ENCODE measurements around the gene NANS.

Gene NANS

GRCh38 chr9:98094316-98094715 is 37.8 kb downstream of the NANS start:
- no peaks in the 10 kb centered on the region for H3K9me3 ChIP-seq (ENCODE audit: control insufficient read depth in 5 of 5, low read length in 5 of 5)
- no peak overlapping the region for H3K9ac ChIP-seq (ENCODE audit: low read length in 5 of 5)
- no peak overlapping the region for H3K27ac ChIP-seq (ENCODE audit: low read depth, low read length)
- H3K4me1 ChIP-seq (ENCODE audit: control insufficient read depth in 5 of 5, insufficient read depth in 5 of 5, low read length in 5 of 5), result peaks cover 0 to 16% (median 0%) of the 10 kb centered on the region in 5 donors
- peaks cover 0 to 15% (median 2%) of the 10 kb centered on the region in 5 donors for H3K36me3 ChIP-seq (ENCODE audit: control insufficient read depth in 5 of 5, insufficient read depth in 5 of 5, low read length in 5 of 5)
- H3K27me3 ChIP-seq (ENCODE audit: control insufficient read depth in 5 of 5, insufficient read depth in 4 of 5, low read length in 5 of 5), result peaks cover 3 to 18% (median 12%) of the 10 kb centered on the region in 5 donors
- no peak overlapping the region for H3K4me3 ChIP-seq (ENCODE audit: low read depth in 1 of 5, low read length in 5 of 5)

- no peaks in the 10 kb centered on the region for H3K9me3 ChIP-seq (ENCODE audit: control insufficient read depth in 5 of 5, low read length in 5 of 5)
- H3K36me3 ChIP-seq (ENCODE audit: control insufficient read depth in 5 of 5, insufficient read depth in 5 of 5, low read length in 5 of 5), result peaks cover 0 to 15% (median 2%) of the 10 kb centered on the region in 5 donors
Measured at GRCh38 chr9:98094851-98095250, 38.3 kb downstream of the NANS start.

DNA sequence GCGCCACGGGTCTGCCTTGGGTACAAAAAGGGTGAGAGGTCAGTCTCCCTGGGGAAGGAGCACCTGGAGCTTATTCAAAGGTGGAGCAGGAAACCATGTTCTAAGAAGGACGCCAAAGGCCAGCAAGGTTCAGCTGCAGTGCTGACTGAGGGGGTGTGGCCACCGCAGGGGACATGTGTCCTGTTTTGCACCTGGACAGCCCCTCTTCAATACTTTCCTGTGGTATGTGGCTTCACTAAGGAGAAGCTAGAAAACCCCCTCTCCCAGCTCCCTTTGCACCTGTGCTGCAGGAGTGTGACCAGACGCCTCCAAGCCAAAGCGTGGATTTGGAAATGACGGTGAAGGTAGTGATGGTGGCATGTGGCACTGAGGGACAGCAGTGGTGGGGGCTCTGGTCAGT is 38.9 kb downstream of the NANS start:
- peaks cover 0 to 18% (median 0%) of the 10 kb centered on the region in 5 donors for H3K4me1 ChIP-seq (ENCODE audit: control insufficient read depth in 5 of 5, insufficient read depth in 5 of 5, low read length in 5 of 5)
- H3K36me3 ChIP-seq (ENCODE audit: control insufficient read depth in 5 of 5, insufficient read depth in 5 of 5, low read length in 5 of 5), result peaks cover 0 to 15% (median 2%) of the 10 kb centered on the region in 5 donors
- no peaks in the 10 kb centered on the region for H3K9me3 ChIP-seq (ENCODE audit: control insufficient read depth in 5 of 5, low read length in 5 of 5)
- H3K27ac ChIP-seq (ENCODE audit: low read depth, low read length), result no peak overlapping the region
- no peak overlapping the region for H3K4me3 ChIP-seq (ENCODE audit: low read depth in 1 of 5, low read length in 5 of 5)
- H3K27me3 ChIP-seq (ENCODE audit: control insufficient read depth in 5 of 5, insufficient read depth in 4 of 5, low read length in 5 of 5), result peaks cover 3 to 18% (median 12%) of the 10 kb centered on the region in 5 donors
- no peak overlapping the region for H3K9ac ChIP-seq (ENCODE audit: low read length in 5 of 5)

More at GRCh38 chr9:98094851-98095250, 38.3 kb downstream of the NANS start:
- Histone ChIP-seq H3K4me3 (ENCODE audit: low read depth in 1 of 5, low read length in 5 of 5) (no peak overlapping the region), H3K9ac (ENCODE audit: low read length in 5 of 5) (no peak overlapping the region), H3K27me3 (ENCODE audit: control insufficient read depth in 5 of 5, insufficient read depth in 4 of 5, low read length in 5 of 5) (peaks cover 3 to 20% (median 12%) of the 10 kb centered on the region in 5 donors), H3K27ac (ENCODE audit: low read depth, low read length) (no peak overlapping the region), H3K4me1 (ENCODE audit: control insufficient read depth in 5 of 5, insufficient read depth in 5 of 5, low read length in 5 of 5) (peaks cover 0 to 18% (median 0%) of the 10 kb centered on the region in 5 donors)

GRCh38 chr9:98096091-98096490 is 39.6 kb downstream of the NANS start:
- Histone ChIP-seq H3K9ac (ENCODE audit: low read length in 5 of 5) (no peak overlapping the region), H3K27ac (ENCODE audit: low read depth, low read length) (no peak overlapping the region), H3K9me3 (ENCODE audit: control insufficient read depth in 5 of 5, low read length in 5 of 5) (no peaks in the 10 kb centered on the region), H3K4me1 (ENCODE audit: control insufficient read depth in 5 of 5, insufficient read depth in 5 of 5, low read length in 5 of 5) (peaks cover 0 to 18% (median 0%) of the 10 kb centered on the region in 5 donors), H3K36me3 (ENCODE audit: control insufficient read depth in 5 of 5, insufficient read depth in 5 of 5, low read length in 5 of 5) (peaks cover 0 to 15% (median 2%) of the 10 kb centered on the region in 5 donors), H3K27me3 (ENCODE audit: control insufficient read depth in 5 of 5, insufficient read depth in 4 of 5, low read length in 5 of 5) (peaks cover 3 to 18% (median 12%) of the 10 kb centered on the region in 5 donors), H3K4me3 (ENCODE audit: low read depth in 1 of 5, low read length in 5 of 5) (no peak overlapping the region)

- no peak overlapping the region for H3K27ac ChIP-seq (ENCODE audit: low read depth, low read length)
Measured at GRCh38 chr9:98097836-98098235, 41.3 kb downstream of the NANS start.

DNA sequence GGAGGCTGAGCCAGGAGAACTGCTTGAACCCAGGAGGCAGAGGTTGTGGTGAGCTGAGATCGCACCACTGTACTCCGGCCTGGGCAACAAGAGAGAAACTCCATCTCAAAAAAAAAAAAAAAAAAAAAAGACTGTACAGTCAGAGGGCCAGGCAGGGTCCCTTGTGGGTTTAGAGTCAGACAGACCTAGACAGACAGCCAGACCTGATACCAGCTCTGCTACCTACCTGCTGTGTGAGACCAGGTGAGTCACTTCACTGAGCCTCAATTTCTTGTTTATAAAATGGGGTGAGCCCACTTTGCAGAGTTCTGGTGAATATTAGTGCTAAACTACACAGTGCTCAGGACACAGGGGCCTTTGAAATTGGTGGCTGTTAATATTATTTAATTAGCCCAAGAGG is 42.8 kb downstream of the NANS start:
- H3K27me3 ChIP-seq (ENCODE audit: control insufficient read depth in 5 of 5, insufficient read depth in 4 of 5, low read length in 5 of 5), result peaks cover 0 to 10% (median 0%) of the 10 kb centered on the region in 5 donors
- no peak overlapping the region for H3K27ac ChIP-seq (ENCODE audit: low read depth, low read length)
- no peak overlapping the region for H3K9ac ChIP-seq (ENCODE audit: low read length in 5 of 5)
- peaks cover 0 to 20% (median 0%) of the 10 kb centered on the region in 5 donors for H3K4me1 ChIP-seq (ENCODE audit: control insufficient read depth in 5 of 5, insufficient read depth in 5 of 5, low read length in 5 of 5)
- no peak overlapping the region for H3K4me3 ChIP-seq (ENCODE audit: low read depth in 1 of 5, low read length in 5 of 5)
- H3K36me3 ChIP-seq (ENCODE audit: control insufficient read depth in 5 of 5, insufficient read depth in 5 of 5, low read length in 5 of 5), result peaks cover 0 to 15% (median 2%) of the 10 kb centered on the region in 5 donors
- H3K9me3 ChIP-seq (ENCODE audit: control insufficient read depth in 5 of 5, low read length in 5 of 5), result no peaks in the 10 kb centered on the region

More at GRCh38 chr9:98097836-98098235, 41.3 kb downstream of the NANS start:
- Histone ChIP-seq H3K9me3 (ENCODE audit: control insufficient read depth in 5 of 5, low read length in 5 of 5) (no peaks in the 10 kb centered on the region), H3K9ac (ENCODE audit: low read length in 5 of 5) (no peak overlapping the region), H3K4me3 (ENCODE audit: low read depth in 1 of 5, low read length in 5 of 5) (no peak overlapping the region), H3K27me3 (ENCODE audit: control insufficient read depth in 5 of 5, insufficient read depth in 4 of 5, low read length in 5 of 5) (peaks cover 2 to 17% (median 9%) of the 10 kb centered on the region in 5 donors), H3K4me1 (ENCODE audit: control insufficient read depth in 5 of 5, insufficient read depth in 5 of 5, low read length in 5 of 5) (peaks cover 0 to 21% (median 0%) of the 10 kb centered on the region in 5 donors), H3K36me3 (ENCODE audit: control insufficient read depth in 5 of 5, insufficient read depth in 5 of 5, low read length in 5 of 5) (peaks cover 0 to 15% (median 2%) of the 10 kb centered on the region in 5 donors)

DNA sequence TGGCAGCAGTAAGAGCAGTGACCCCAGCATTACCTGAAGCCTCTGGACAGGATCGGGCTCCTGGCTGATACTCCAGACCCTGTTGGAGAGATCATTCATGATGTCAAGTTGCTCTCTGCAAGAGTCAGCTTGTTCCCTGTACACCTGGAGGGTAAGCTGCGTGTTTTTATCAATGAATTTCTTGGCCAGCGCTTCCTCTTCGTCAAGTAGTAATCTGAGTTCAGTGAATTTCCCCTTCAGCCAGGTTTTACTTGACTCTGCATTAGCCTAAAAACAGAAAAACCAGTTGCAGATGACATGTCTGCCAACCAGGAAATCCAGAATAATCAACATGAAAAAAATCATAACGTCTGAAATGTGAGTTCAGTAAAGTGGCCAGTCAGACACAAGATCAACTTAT is 43.4 kb downstream of the NANS start:
- H3K4me1 ChIP-seq (ENCODE audit: control insufficient read depth in 5 of 5, insufficient read depth in 5 of 5, low read length in 5 of 5), result peaks cover 0 to 19% (median 3%) of the 10 kb centered on the region in 5 donors
- H3K9me3 ChIP-seq (ENCODE audit: control insufficient read depth in 5 of 5, low read length in 5 of 5), result no peaks in the 10 kb centered on the region
- H3K27me3 ChIP-seq (ENCODE audit: control insufficient read depth in 5 of 5, insufficient read depth in 4 of 5, low read length in 5 of 5), result peaks cover 0 to 10% (median 0%) of the 10 kb centered on the region in 5 donors
- no peak overlapping the region for H3K9ac ChIP-seq (ENCODE audit: low read length in 5 of 5)
- H3K36me3 ChIP-seq (ENCODE audit: control insufficient read depth in 5 of 5, insufficient read depth in 5 of 5, low read length in 5 of 5), result peaks cover 0 to 15% (median 2%) of the 10 kb centered on the region in 5 donors
- no peak overlapping the region for H3K4me3 ChIP-seq (ENCODE audit: low read depth in 1 of 5, low read length in 5 of 5)
- H3K27ac ChIP-seq (ENCODE audit: low read depth, low read length), result no peak overlapping the region

- H3K4me3 ChIP-seq (ENCODE audit: low read depth in 1 of 5, low read length in 5 of 5), result no peak overlapping the region
- no peaks in the 10 kb centered on the region for H3K9me3 ChIP-seq (ENCODE audit: control insufficient read depth in 5 of 5, low read length in 5 of 5)
- H3K27ac ChIP-seq (ENCODE audit: low read depth, low read length), result no peak overlapping the region
- H3K27me3 ChIP-seq (ENCODE audit: control insufficient read depth in 5 of 5, insufficient read depth in 4 of 5, low read length in 5 of 5), result peaks cover 0 to 6% (median 0%) of the 10 kb centered on the region in 5 donors
- H3K36me3 ChIP-seq (ENCODE audit: control insufficient read depth in 5 of 5, insufficient read depth in 5 of 5, low read length in 5 of 5), result peaks cover 0 to 11% (median under 1%) of the 10 kb centered on the region in 5 donors
- H3K4me1 ChIP-seq (ENCODE audit: control insufficient read depth in 5 of 5, insufficient read depth in 5 of 5, low read length in 5 of 5), result peaks cover 0 to 19% (median 3%) of the 10 kb centered on the region in 5 donors
- H3K9ac ChIP-seq (ENCODE audit: low read length in 5 of 5), result no peak overlapping the region
Measured at GRCh38 chr9:98100456-98100855, 43.9 kb downstream of the NANS start.

- Histone ChIP-seq H3K4me1 (ENCODE audit: control insufficient read depth in 5 of 5, insufficient read depth in 5 of 5, low read length in 5 of 5) (peaks cover 0 to 19% (median 3%) of the 10 kb centered on the region in 5 donors), H3K27ac (ENCODE audit: low read depth, low read length) (no peak overlapping the region), H3K27me3 (ENCODE audit: control insufficient read depth in 5 of 5, insufficient read depth in 4 of 5, low read length in 5 of 5) (peaks cover 0 to 3% (median 0%) of the 10 kb centered on the region in 5 donors), H3K9me3 (ENCODE audit: control insufficient read depth in 5 of 5, low read length in 5 of 5) (no peaks in the 10 kb centered on the region), H3K4me3 (ENCODE audit: low read depth in 1 of 5, low read length in 5 of 5) (no peak overlapping the region), H3K9ac (ENCODE audit: low read length in 5 of 5) (no peak overlapping the region), H3K36me3 (ENCODE audit: control insufficient read depth in 5 of 5, insufficient read depth in 5 of 5, low read length in 5 of 5) (peaks cover 0 to 4% (median 0%) of the 10 kb centered on the region in 5 donors)
Measured at GRCh38 chr9:98101416-98101815, 44.9 kb downstream of the NANS start.

DNA sequence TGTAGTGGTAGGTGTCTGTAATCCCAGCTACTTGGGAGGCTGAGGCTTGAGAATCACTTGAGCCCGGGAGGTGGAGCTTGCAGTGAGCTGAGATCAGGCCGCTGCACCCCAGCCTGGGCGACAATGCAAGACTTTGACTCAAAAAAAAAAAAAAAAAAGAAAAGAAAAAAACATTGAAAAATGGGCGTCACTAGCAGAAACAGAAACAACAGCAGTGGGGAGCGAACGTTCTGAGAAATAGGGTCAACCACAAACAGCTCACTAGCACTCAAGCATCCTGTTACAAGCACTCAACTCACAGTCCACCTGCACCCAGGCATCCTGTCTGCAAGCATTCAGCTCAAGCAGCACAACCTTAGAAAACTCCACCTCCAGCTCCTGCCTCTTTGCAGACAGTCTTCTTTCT is 45.3 kb downstream of the NANS start:
- Histone ChIP-seq H3K36me3 (ENCODE audit: control insufficient read depth in 5 of 5, insufficient read depth in 5 of 5, low read length in 5 of 5) (peaks cover 0 to 4% (median 0%) of the 10 kb centered on the region in 5 donors), H3K4me3 (ENCODE audit: low read depth in 1 of 5, low read length in 5 of 5) (no peak overlapping the region), H3K27me3 (ENCODE audit: control insufficient read depth in 5 of 5, insufficient read depth in 4 of 5, low read length in 5 of 5) (peaks cover 0 to 3% (median 0%) of the 10 kb centered on the region in 5 donors), H3K9ac (ENCODE audit: low read length in 5 of 5) (no peak overlapping the region), H3K27ac (ENCODE audit: low read depth, low read length) (no peak overlapping the region), H3K9me3 (ENCODE audit: control insufficient read depth in 5 of 5, low read length in 5 of 5) (no peaks in the 10 kb centered on the region), H3K4me1 (ENCODE audit: control insufficient read depth in 5 of 5, insufficient read depth in 5 of 5, low read length in 5 of 5) (peaks cover 0 to 19% (median 3%) of the 10 kb centered on the region in 5 donors)

Data from subcutaneous abdominal adipose tissue (tissue), 5 donors.